Fibroblast of pulmonary artery (primary cell): ENCODE results near the gene UBTD1.

ENCODE experiments used
- DNase-seq: peaks from one replicate; pipeline ENCODE4 v3.0.0-alpha.2; 2010; ENCODE audit warnings: low read depth
- H3K4me3 ChIP-seq: replicated peaks from 2 replicates; pipeline ENCODE4 v1.5.1; 2011; ENCODE audit warnings: low read depth, mild to moderate bottlenecking, control low read depth, low read length, moderate library complexity
- CTCF ChIP-seq: IDR thresholded peaks from 2 replicates; pipeline ENCODE4 v1.5.1; 2011; ENCODE audit warnings: mild to moderate bottlenecking, control low read depth, low read length, inconsistent platforms; ENCODE audit errors: missing control alignments

Gene UBTD1

GRCh38 chr10:97529685-97530465 is 31.2 kb downstream of the UBTD1 start:
- no peak overlapping the region for H3K4me3 ChIP-seq
- DNase-seq, result no peak
- TF ChIP-seq CTCF, result no peak

DNA sequence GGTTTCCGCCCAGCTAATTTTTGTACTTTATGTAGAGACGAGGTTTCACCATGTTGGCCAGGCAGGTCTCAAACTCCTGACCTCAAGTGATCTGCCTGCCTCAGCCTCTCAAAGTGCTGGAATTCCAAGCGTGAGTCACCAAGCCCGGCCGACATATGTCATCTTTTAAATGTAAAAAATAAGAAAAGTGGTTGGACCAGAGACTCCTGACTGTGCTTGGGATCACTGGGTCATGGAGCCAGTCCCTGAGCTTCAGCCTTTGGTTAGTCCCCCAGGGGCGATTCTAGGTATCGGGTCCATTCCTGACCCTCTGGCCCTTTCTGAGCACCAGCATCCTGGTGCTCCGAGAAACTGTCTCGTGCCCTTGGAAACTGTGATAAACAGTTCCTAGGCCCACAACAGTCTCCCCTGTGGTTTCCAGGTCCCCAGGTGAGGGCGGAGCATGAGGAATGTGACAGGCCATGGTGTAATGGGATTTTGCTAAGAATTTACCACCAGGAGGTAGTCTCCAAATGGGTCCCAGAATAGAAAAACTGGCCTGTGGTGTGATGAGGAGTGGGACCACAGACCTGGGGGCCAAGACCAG is 32.8 kb downstream of the UBTD1 start:
- TF ChIP-seq CTCF, result no peak
- no peak for DNase-seq
- H3K4me3 ChIP-seq, result no peak overlapping the region

- TF ChIP-seq CTCF, result no peak
These were observed 34.4 kb downstream of the UBTD1 start for GRCh38 chr10:97532935-97533671.

GRCh38 chr10:97533888-97534287 is 35.2 kb downstream of the UBTD1 start:
- no peak for TF ChIP-seq CTCF
- H3K4me3 ChIP-seq, result no peak overlapping the region
- DNase-seq, result no peak

More at GRCh38 chr10:97532935-97533671, 34.4 kb downstream of the UBTD1 start:
- DNase-seq, result no peak
- no peak overlapping the region for H3K4me3 ChIP-seq

DNA sequence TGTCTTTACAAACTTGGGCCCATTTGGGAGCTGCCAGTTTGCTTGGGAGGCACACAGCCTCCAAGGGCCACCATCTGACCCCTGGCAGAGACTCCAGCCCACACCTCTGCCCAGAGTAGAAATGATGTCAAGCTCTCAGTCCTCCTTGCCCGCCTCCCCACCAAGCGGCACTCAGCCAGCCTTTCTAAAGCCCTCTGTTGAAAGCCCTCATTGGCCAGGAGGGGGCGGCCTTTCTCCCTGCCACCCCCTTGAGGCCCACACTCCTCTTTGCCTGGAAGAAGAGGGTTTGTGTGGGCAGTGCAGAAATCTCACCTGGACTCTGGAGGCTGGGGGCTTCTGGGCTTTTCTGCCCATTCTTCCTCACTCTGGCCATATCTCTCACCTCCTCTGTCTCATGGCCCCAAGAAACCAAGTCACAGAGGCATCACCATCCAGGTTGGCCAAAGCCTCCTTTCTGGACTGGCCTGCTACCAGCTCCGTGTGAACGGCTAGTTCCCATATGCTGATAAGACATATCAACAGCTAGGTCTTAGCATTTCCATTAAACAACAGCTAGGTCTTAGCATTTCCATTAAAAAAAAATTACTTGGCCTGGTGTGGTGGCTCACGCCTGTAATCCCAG is 36.1 kb downstream of the UBTD1 start:
- peak; percentile 62 for TF ChIP-seq CTCF
- peak; percentile 47 for DNase-seq
- H3K4me3 ChIP-seq, result no peak overlapping the region

GRCh38 chr10:97537186-97537869 is 38.6 kb downstream of the UBTD1 start:
- H3K4me3 ChIP-seq, result no peak overlapping the region
- no peak for TF ChIP-seq CTCF
- no peak for DNase-seq
